IMR-90 (cell line): Measurements from ENCODE around the gene COL20A1. TPM values are rescaled to one million over a fixed set of nuclear protein-coding genes. Genes with fewer than 3 reads are reported as not detected.

ENCODE experiments used
- ATAC-seq: fragments of 200-7000 bp; cut with Tn5 transposase; 2 replicates; pipeline ENCODE4 v1.9.1; 2020; ENCODE audit warnings: low read depth, mild to moderate bottlenecking, moderate library complexity
- BruUV-seq: library from RNA; stranded (reverse); fragments of 400-500 nt; replicated peaks from 2 replicates; lab custom pipeline; 2021; lab: Mats Ljungman, UMichigan
- CTCF ChIA-PET: fragments of 300-600 bp; formaldehyde crosslinking; extraction: SDS; loops from one replicate; lab custom pipeline; 2021; ENCODE audit warnings: antibody characterized with exemption; lab: Yijun Ruan, JAX
- POLR2A ChIA-PET: fragments of 300-600 bp; sonication (Branson Sonifier 250); formaldehyde crosslinking; loops from one replicate; lab custom pipeline; 2022; ENCODE audit warnings: antibody characterized with exemption; ENCODE audit not compliant: unreplicated experiment; lab: Charles Lee
- DNase-seq: peaks from one replicate; pipeline ENCODE4 v3.0.0; 2013
- H2AFZ ChIP-seq: replicated peaks from 2 replicates; pipeline ENCODE3; 2013; ENCODE audit warnings: low read length, mild to moderate bottlenecking; ENCODE audit not compliant: poor library complexity
- H2AK5ac ChIP-seq: 2 replicates; pipeline ENCODE4 v1.6.1; 2013; ENCODE audit warnings: low read depth, low read length, inconsistent platforms
- H2AK9ac ChIP-seq: replicated peaks from 2 replicates; pipeline ENCODE3; 2013; ENCODE audit warnings: mild to moderate bottlenecking, low read depth, low read length, moderate library complexity; ENCODE audit not compliant: poor library complexity
- H2BK120ac ChIP-seq: 2 replicates; pipeline ENCODE4 v1.6.1; 2013; ENCODE audit warnings: low read depth, low read length, inconsistent platforms
- H2BK15ac ChIP-seq: 3 replicates; pipeline ENCODE4 v1.6.1; 2013; ENCODE audit warnings: low read depth, low read length, inconsistent platforms
- H2BK20ac ChIP-seq: 2 replicates; pipeline ENCODE4 v1.6.1; 2013; ENCODE audit warnings: low read depth, mild to moderate bottlenecking, inconsistent platforms, low read length, moderate library complexity
- H2BK5ac ChIP-seq: 2 replicates; pipeline ENCODE4 v1.6.1; 2013; ENCODE audit warnings: mild to moderate bottlenecking, low read depth, low read length, inconsistent platforms; ENCODE audit not compliant: poor library complexity, severe bottlenecking
- H3K14ac ChIP-seq: replicated peaks from 2 replicates; pipeline ENCODE4 v1.6.1; 2013; ENCODE audit warnings: low read depth, low read length, inconsistent platforms
- H3K18ac ChIP-seq: 2 replicates; pipeline ENCODE4 v1.6.1; 2013; ENCODE audit warnings: low read depth, low read length, control low read depth
- H3K23ac ChIP-seq: 2 replicates; pipeline ENCODE4 v1.6.1; 2013; ENCODE audit warnings: low read depth, low read length, inconsistent platforms
- H3K27ac ChIP-seq: 2 replicates; pipeline ENCODE4 v1.5.1; 2013; ENCODE audit warnings: mild to moderate bottlenecking, control low read depth, low read length; ENCODE audit not compliant: insufficient read depth
- H3K27me3 ChIP-seq: 2 replicates; pipeline ENCODE4 v1.6.1; 2013; ENCODE audit warnings: low read length; ENCODE audit not compliant: control insufficient read depth, insufficient read depth
- H3K36me3 ChIP-seq: 2 replicates; pipeline ENCODE4 v1.6.1; 2013; ENCODE audit warnings: low read length, mixed read lengths; ENCODE audit not compliant: control insufficient read depth, insufficient read depth
- H3K4ac ChIP-seq: 2 replicates; pipeline ENCODE4 v1.6.1; 2013; ENCODE audit warnings: low read depth, low read length, inconsistent platforms
- H3K4me1 ChIP-seq: 2 replicates; pipeline ENCODE4 v1.6.1; 2013; ENCODE audit warnings: low read length, mixed read lengths; ENCODE audit not compliant: control insufficient read depth, insufficient read depth
- H3K4me2 ChIP-seq: 2 replicates; pipeline ENCODE4 v1.6.1; 2013; ENCODE audit warnings: low read depth, mild to moderate bottlenecking, control low read depth, low read length, moderate library complexity
- H3K4me3 ChIP-seq: 2 replicates; pipeline ENCODE4 v1.5.1; 2013; ENCODE audit warnings: low read depth, mild to moderate bottlenecking, control low read depth, low read length, moderate library complexity; ENCODE audit not compliant: insufficient read depth
- H3K56ac ChIP-seq: 2 replicates; pipeline ENCODE4 v1.6.1; 2013; ENCODE audit warnings: low read length, inconsistent platforms; ENCODE audit not compliant: insufficient read depth; ENCODE audit errors: extremely low read depth
- H3K79me1 ChIP-seq, 2 experiments: 2 replicates each; pipeline ENCODE4 v1.6.1; 2013; ENCODE audit warnings: low read length in 2 of 2, inconsistent platforms in 1 of 2, low read depth in 1 of 2
- H3K9ac ChIP-seq: 2 replicates; pipeline ENCODE4 v1.6.1; 2013; ENCODE audit warnings: low read depth, low read length, control low read depth
- H3K9me1 ChIP-seq: 2 replicates; pipeline ENCODE4 v1.6.1; 2013; ENCODE audit warnings: low read length, inconsistent platforms; ENCODE audit not compliant: insufficient read depth
- H3K9me3 ChIP-seq: 2 replicates; pipeline ENCODE4 v1.6.1; 2013; ENCODE audit warnings: low read length; ENCODE audit not compliant: control insufficient read depth, insufficient read depth
- H4K20me1 ChIP-seq: 2 replicates; pipeline ENCODE4 v1.6.1; 2013; ENCODE audit warnings: low read length, inconsistent platforms; ENCODE audit not compliant: insufficient read depth
- H4K5ac ChIP-seq: 2 replicates; pipeline ENCODE4 v1.6.1; 2013; ENCODE audit warnings: mild to moderate bottlenecking, low read depth, low read length, control low read depth
- H4K8ac ChIP-seq, 2 experiments: 2 replicates each; pipeline ENCODE4 v1.6.1; 2013; ENCODE audit warnings: low read depth in 2 of 2, low read length in 2 of 2, control low read depth in 1 of 2, inconsistent platforms in 1 of 2
- H4K91ac ChIP-seq: 2 replicates; pipeline ENCODE4 v1.6.1; 2013; ENCODE audit warnings: low read depth, low read length, inconsistent platforms; ENCODE audit not compliant: insufficient read depth
- BHLHE40 ChIP-seq: fragments of 150-350 bp; IDR thresholded peaks from 2 replicates; pipeline ENCODE4 v1.6.1; 2016; ENCODE audit warnings: mild to moderate bottlenecking, low read depth, low read length
- CEBPB ChIP-seq: IDR thresholded peaks from 2 replicates; pipeline ENCODE4 v1.6.1; 2012; ENCODE audit warnings: low read depth, low read length, improper control_type of control experiment
- CHD1 ChIP-seq: IDR thresholded peaks from 2 replicates; pipeline ENCODE4 v1.6.1; 2012; ENCODE audit warnings: low read depth, low read length, improper control_type of control experiment
- NFE2L2 ChIP-seq: fragments of 150-350 bp; IDR thresholded peaks from 2 replicates; pipeline ENCODE4 v1.6.1; 2016; ENCODE audit warnings: low read depth, mild to moderate bottlenecking, low read length
- POLR2A ChIP-seq: IDR thresholded peaks from 2 replicates; pipeline ENCODE4 v1.6.1; 2012; ENCODE audit warnings: mild to moderate bottlenecking, low read depth, low read length
- RCOR1 ChIP-seq: IDR thresholded peaks from 2 replicates; pipeline ENCODE4 v1.6.1; 2012; ENCODE audit warnings: mild to moderate bottlenecking, low read length, improper control_type of control experiment; ENCODE audit not compliant: insufficient replicate concordance
- RFX5 ChIP-seq: IDR thresholded peaks from 2 replicates; pipeline ENCODE4 v1.8.0; 2012; ENCODE audit warnings: low read depth, mild to moderate bottlenecking, low read length, moderate library complexity
- SMC3 ChIP-seq: fragments of 150-350 bp; IDR thresholded peaks from 2 replicates; pipeline ENCODE4 v1.6.1; 2016; ENCODE audit warnings: low read depth, mild to moderate bottlenecking, antibody characterized with exemption, low read length, moderate library complexity
- WGBS, 2 experiments: methylation state at CpG; one replicate each; pipeline versions ENCODE4 v1.1.5 to v1.1.7; 2013; ENCODE audit warnings: missing lambda C conversion rate in 2 of 2; ENCODE audit not compliant: insufficient read length in 1 of 2; ENCODE audit errors: extremely low coverage in 2 of 2; 5-methylcytosine and 5-hydroxymethylcytosine counted together
- dilution Hi-C: fragments of 300-500 bp; cut with HindIII; formaldehyde crosslinking; loops from one replicate; pipeline ENCODE4 v1.14.3; 2018; ENCODE audit warnings: low sequenced_read_pairs; ENCODE audit not compliant: unreplicated experiment
- in situ Hi-C: fragments of 300-500 bp; cut with MboI; formaldehyde crosslinking; loops from 3 replicates; pipeline ENCODE4 v1.14.3; 2019; ENCODE audit warnings: low sequenced_read_pairs, inconsistent platforms, mixed read lengths
- intact Hi-C: fragments of 100-400 bp; cut with micrococcal nuclease; formaldehyde crosslinking; loops from 2 replicates; pipeline ENCODE4 v1.10.0; 2022
- polyA plus RNA-seq, 3 experiments: library from polyadenylated mRNA; depleted of rRNA; stranded (reverse); fragments of >200 nt; gene quantifications; 2 replicates each; pipeline ENCODE4 v1.2.3, GENCODE V29; 2012; ENCODE audit warnings: low replicate concordance in 1 of 3
- total RNA-seq: library from RNA; depleted of rRNA; stranded (reverse); fragments of >200 nt; gene quantifications from 2 replicates; pipeline ENCODE4 v1.2.3, GENCODE V29; 2012

The COL20A1 gene
- total and polyA plus RNA-seq, 2 of the 4 experiments (the other 2 are of a cell fraction) = not detected

DNA sequence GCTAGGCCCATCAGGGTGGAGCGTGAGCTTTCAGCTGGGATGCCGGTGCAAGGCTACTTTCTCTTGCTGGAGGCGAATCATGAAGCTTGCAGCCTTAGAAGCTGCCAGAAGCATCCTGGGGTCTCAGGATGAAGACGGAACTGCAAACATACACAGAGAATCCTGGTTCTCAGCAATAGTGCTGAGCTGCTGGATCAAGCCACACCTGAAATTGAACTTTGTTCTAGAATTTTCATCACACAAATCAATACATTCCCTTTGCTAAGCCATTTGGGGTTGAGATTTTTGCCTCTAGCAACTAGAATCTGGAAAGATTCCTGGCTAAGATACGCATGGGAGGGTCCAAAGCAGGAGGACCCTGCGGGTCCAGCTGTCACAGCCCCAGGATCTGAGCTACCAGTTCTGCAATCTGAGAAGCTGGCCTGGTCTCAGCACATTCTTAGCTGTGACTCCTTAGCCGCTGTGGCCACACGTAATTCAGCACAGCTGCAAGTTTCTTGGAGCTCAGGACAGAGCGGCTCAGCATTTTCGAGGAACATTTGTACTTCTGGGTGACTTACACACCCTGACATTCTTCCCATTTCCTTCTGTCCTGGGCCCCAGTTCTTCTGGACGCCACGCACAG is 27.0 kb upstream of the COL20A1 start:
- H2AK9ac ChIP-seq = no peak overlapping the region
- no peak overlapping the region for H3K14ac ChIP-seq
- in situ Hi-C loops (no loop called here), intact Hi-C loops (no loop called here), dilution Hi-C loops (no loop called here)
- peaks cover 45% of the 10 kb centered on the region for H3K27me3 ChIP-seq
- H2BK5ac ChIP-seq = no peak overlapping the region
- H3K4ac ChIP-seq = no peak overlapping the region
- no peak overlapping the region for H3K56ac ChIP-seq
- TF ChIP-seq CHD1 (no peak), POLR2A (no peak), RCOR1 (no peak), RFX5 (no peak), BHLHE40 (no peak), CEBPB (no peak), SMC3 (no peak), NFE2L2 (no peak)
- no peaks in the 10 kb centered on the region for H3K9me3 ChIP-seq
- H2AK5ac ChIP-seq = no peak overlapping the region
- no peaks in the 10 kb centered on the region for H4K20me1 ChIP-seq
- no peak overlapping the region for H3K9ac ChIP-seq
- H3K18ac ChIP-seq = no peak overlapping the region
- no peak overlapping the region for H3K4me2 ChIP-seq
- no peak overlapping the region for H4K5ac ChIP-seq
- CTCF ChIA-PET = no interaction called here
- POLR2A ChIA-PET = no interaction called here
- H4K91ac ChIP-seq = no peak overlapping the region
- H3K23ac ChIP-seq = no peak overlapping the region
- H2AFZ ChIP-seq = no peak overlapping the region
- peak; percentile 43 for DNase-seq
- H3K9me1 ChIP-seq = no peaks in the 10 kb centered on the region
- no peak overlapping the region for H4K8ac ChIP-seq
- no peak overlapping the region for H3K4me3 ChIP-seq
- WGBS, 2 experiments = 56% methylated on average over 4 of the region's 12 CpGs; no CpG with 5 or more reads in 1 of the 2 experiments
- H2BK20ac ChIP-seq = no peak overlapping the region
- no TSS peak for BruUV-seq
- H2BK120ac ChIP-seq = no peak overlapping the region
- no peaks in the 10 kb centered on the region for H3K79me1 ChIP-seq
- no peak overlapping the region for H3K27ac ChIP-seq
- H3K4me1 ChIP-seq = no peaks in the 10 kb centered on the region; the same call in 1 of the 2 replicates
- H2BK15ac ChIP-seq = no peak overlapping the region
- ATAC-seq = peak; percentile 46
- H3K36me3 ChIP-seq = no peaks in the 10 kb centered on the region
